ENCODE results near the gene GPR148.
"Not testable (repeated sequence)": the region's sequence is repeated elsewhere in the genome, so short reads cannot be mapped to it uniquely, and the experiment has no call there.

GPR148 gene, protein sequence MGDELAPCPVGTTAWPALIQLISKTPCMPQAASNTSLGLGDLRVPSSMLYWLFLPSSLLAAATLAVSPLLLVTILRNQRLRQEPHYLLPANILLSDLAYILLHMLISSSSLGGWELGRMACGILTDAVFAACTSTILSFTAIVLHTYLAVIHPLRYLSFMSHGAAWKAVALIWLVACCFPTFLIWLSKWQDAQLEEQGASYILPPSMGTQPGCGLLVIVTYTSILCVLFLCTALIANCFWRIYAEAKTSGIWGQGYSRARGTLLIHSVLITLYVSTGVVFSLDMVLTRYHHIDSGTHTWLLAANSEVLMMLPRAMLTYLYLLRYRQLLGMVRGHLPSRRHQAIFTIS

DNA sequence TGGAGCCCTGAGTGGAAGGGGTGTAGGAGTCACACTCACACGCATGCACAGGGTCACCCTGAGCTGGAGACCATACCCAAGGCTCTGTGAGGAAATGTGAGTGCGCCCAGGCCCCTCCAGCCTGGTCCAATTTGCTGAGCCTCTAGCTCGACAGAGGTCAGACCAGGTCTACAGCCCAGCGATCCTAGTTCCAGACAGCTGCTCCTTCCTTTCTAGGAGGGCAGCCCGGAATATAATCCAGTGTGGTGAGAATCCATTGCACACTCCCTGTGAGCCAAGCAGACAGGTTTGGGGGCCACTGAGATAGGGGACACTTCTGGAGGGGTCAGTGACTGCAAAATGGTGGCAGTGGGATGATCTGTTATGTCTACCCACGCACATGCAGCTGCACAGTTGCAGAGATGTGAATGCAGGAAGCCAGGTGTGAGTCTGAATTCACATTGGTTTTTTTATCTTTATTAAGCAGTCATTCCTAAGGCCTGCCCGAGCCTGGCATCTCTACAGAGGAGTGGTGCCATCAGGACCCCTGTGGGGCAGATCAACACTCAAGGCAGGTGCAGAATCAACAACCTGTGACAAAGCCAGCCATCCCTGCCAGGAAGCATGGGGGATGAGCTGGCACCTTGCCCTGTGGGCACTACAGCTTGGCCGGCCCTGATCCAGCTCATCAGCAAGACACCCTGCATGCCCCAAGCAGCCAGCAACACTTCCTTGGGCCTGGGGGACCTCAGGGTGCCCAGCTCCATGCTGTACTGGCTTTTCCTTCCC, at the start of gene GPR148:
TSS of gene GPR148 (plus strand) at position 522 of the 768 bp plus-strand sequence. CDS start at position 604, 82 bp downstream.
- no peak for DNase-seq

DNA sequence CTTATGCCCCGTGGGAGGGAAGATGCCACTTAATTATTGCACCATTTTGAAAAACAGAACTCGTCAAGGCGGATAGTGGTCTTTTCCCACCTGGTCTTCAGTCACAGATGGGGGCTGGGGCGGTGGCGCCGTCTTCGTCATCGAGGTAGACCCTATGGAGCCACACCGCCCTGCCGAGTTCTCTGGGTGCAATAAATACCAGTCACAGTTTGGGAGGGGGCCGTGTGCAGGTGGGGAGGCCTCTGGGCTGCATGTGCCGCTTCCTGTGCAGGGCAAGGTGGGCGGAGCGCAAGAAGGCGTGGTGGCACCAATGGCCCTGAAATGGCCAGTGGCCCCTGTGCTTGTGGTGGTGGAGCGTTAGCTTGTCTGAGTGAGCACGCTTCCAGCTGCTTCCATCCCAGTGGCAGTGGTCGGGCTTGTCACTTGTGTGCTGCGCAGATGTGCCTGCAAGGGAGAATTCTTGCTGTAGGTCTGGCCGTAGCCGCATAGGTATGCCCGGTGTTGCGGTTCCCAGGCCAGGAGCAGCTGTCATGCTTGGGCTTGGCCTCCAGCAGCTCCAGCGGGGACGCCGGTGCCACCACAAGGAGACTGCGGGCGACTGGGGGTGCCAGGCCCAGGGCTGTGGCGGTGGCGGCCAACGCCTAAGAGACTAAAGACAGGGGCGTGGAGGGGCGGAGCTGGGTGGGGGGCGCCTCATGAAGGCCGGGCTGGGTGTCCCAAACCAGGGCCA, 36.7 kb upstream of the GPR148 start:
- DNase-seq: not testable (repeated sequence)

DNA sequence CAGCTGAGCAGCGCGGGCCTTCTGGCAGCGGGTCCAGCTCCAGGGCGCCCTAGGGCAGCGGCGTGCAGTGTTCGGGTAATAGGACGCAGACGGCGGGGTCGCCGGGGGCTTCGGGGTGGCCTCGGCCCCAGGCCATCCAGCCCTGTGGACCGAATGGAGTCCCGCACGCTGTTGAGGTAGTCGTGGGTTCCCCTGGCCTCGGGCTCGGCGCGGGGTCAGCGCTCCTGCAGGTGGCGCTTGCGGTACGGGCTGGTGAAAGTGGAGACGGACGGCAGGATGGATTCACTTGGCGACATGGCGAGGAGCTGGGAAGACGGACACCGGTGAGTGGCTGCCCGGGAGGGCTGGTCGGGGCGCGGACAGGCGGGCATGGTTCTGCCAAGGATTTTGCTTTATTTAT, 35.4 kb upstream of the GPR148 start:
- peak; percentile 49 for DNase-seq

DNA sequence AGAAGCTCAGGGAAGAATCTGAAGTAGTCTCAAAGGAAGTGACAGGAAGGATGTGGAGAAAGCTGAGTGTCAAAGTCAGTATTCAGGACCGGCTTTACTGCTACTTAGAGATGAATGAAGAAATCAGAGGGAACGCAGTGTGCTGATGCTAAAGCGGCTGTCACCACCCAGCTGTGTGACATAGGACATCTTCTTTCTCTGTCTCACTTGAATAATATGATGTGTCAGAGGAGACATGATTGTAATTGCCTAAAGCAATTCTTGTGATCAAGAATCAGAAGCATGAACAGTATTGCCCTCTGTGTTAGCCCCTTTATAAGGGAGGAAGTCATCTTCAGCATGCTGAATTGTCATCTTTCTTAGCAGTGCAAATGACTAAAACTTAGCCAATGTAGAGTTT, 25.6 kb upstream of the GPR148 start:
- not testable (repeated sequence) for DNase-seq

DNA sequence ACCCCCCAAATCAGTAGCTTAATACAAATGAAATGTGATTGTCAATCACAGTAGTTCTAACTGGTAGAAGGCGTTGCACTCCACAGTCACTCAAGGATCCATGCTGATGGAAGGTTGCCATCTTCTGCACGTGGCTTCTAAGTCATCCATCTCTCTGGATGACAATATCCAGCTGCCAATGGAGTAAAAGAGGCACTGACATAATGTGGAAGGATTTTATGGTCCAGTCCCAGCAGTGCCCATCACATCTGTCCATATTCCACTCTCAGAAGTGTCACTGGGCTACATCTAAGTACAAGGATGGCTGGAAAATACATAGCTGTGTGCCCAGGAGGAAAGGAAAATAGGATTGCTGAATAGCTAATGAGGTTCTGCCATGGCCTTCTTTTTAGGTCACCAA, 14.1 kb upstream of the GPR148 start:
- DNase-seq: not testable (repeated sequence)

DNA sequence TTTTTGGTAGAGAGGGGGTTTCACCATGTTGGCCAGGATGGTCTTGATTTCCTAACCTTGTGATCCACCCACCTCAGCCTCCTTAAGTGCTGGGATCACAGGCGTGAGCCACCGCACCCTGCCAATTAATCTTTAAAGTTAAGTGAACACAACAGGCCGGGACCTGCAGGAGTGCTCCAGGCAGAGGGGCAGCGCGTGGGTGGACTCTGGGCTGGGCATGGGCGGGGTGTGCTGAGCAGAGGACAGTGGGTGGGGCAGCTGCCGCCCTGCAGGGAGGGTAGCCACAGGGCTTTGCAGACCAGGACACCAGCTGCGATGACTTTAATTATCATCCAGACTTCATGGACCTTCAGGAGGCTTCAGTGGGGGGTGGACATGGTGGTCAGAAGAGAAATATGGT, 8.8 kb upstream of the GPR148 start:
- DNase-seq: no peak

DNA sequence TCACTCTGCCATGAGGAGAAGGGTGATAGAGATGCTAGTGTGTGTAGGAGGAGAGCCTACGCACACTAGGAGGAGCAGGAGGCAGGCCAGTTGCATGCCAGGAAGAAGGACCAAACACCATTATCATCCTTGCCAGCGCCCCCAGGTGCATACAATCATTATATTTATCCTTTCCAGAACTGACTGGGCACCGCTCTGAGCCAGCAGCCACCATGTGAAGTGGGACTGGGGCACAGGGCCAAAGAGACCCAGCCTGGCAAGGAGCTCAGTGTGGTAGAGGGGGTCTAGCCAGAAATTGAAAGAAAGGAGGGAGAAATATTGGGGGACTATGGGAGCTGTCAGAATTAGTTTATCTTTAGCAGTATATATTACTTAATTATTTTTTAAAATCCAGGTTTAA, 8.3 kb upstream of the GPR148 start:
- DNase-seq: no peak

DNA sequence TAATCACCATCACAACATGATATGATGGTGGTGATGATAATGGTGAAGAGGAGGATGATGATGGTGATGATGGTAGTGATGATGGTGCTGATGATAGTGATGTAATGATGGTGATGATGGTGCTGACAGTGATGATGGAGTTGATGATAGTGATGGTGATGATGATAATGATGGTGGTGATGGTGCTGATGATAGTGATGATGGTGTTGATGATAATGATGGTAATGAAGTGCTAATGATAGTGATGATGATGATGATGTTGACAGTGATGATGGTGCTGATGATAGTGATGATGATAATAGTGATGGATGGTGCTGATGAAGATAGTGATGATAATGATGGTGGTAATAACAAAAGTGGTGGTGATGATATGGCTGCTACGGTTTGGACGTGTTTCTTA, 4.4 kb upstream of the GPR148 start:
- DNase-seq: no peak

DNA sequence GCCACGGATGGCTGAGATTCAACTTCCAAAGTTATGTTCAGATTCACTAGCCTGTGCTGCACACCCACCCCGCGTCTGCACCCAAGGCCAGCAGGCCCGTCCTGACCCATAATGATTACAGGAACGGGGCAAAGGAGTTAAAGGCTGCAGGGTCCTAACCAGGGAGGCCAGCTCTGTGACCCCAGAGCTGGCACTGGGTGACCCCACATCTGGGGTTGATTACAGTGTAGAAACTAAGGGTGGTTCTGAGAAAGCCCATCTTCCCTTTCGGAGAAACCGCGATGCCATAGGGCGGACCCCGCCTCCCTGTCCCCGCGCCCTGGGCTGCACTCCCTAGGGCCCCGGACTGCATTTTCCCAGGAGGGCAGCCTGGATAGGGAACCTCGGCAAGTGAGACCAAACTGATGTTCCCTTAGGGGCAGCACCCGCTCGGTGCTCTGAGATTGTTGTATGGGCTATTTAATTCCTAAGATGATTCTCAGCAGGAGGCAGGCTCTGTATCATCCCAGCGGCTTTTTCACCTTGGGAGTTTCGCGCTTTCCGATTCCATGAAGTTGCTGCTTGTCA, 2.2 kb upstream of the GPR148 start:
- DNase-seq: no peak

DNA sequence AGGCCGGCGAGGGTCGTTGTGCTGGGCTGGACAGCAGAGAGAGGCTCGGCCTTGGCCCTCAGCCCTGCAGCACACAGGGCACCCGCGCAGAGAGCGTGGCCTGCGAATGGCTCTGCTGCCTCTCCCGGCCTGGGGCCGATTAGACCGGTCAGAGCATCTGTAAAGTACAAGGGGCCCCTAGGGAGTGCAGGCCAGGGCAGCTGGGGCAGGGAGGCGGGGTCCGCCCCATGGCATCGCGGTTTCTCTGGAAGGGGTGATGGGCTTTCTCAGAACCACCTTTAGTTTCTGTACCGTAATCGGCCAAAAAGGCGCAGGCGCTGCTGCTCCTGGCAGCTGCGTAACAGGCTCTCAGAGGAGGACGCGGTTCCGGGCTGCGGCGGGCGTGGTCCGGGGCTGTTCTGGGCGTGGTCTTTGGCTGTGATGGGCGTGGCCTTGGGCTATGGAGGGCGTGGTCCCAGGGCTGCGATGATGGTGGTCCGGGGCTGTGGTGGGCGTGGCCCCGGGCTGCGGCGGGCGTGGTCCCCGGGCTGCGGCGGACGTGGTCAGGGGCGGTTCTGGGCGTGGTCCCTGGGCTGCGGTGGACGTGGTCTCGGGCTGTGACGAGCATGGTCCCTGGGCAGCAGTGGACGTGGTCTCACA, 1.5 kb upstream of the GPR148 start:
- peak; percentile 90 for DNase-seq

DNA sequence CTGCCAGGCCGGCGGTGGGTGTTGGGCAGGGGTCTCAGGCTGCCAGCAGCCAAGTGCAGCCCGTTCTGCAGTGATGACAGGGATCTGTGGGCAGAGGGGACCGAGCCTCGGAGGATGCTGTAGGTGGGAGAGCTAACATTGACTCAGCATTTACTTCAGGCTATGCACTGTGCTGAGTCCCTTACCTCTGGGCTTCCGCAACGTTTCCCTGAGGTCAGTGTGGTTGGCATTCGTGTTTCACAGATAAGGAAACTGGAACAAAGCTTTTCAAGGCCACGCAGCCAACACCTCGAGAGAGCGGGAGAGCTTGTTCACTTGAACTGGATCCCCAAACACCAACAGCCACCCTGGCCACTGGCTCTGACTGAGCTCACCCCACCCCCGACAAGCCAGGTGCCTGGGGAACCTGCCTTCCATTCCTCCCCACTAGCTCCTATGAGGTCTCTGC, 839 bp upstream of the GPR148 start:
- DNase-seq: peak; percentile 44

DNA sequence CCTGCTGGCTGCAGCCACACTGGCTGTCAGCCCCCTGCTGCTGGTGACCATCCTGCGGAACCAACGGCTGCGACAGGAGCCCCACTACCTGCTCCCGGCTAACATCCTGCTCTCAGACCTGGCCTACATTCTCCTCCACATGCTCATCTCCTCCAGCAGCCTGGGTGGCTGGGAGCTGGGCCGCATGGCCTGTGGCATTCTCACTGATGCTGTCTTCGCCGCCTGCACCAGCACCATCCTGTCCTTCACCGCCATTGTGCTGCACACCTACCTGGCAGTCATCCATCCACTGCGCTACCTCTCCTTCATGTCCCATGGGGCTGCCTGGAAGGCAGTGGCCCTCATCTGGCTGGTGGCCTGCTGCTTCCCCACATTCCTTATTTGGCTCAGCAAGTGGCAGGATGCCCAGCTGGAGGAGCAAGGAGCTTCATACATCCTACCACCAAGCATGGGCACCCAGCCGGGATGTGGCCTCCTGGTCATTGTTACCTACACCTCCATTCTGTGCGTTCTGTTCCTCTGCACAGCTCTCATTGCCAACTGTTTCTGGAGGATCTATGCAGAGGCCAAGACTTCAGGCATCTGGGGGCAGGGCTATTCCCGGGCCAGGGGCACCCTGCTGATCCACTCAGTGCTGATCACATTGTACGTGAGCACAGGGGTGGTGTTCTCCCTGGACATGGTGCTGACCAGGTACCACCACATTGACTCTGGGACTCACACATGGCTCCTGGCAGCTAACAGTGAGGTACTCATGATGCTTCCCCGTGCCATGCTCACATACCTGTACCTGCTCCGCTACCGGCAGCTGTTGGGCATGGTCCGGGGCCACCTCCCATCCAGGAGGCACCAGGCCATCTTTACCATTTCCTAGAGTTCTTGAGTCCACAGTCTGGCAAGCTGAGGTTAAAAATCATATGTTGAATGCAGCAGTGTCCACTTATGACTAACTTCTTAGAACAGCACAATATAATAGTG, 741 bp downstream of the GPR148 start:
- DNase-seq: no peak

DNA sequence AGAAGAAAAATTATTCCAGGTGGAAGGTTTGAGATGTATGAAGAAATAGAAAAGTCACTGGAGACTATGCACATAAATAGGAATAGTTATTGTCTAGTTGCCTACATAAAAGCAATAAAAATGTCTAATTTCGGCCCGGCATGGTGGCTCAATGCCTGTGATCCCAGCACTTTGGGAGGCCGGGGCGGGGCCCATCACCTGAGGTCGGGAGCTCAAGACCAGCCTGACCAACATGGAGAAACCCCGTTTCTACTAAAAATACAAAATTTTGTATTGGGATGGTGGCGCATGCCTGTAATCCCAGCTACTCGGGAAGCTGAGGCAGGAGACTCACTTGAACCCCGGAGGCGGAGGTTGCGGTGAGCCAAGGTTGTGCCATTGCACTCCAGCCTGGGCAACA, 3.4 kb downstream of the GPR148 start:
- not testable (repeated sequence) for DNase-seq

DNA sequence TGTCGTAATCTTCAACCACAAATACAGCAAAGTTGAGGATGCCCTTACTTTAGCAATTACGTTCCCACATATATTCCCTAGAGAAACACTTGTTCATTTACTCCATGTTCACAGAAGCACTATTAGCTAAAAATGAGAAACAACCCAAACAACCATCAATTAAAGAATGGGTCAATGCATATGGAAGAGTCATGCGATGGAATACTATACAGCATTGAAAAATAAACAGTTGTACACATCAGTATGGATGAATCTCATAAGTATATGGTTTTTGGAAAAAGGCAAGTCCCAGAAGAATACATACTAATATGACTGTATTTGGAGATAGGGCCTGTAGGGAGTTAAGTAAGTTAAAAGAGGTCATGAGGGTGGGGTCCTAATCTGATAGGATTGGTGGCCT, 6.3 kb downstream of the GPR148 start:
- no peak for DNase-seq

DNA sequence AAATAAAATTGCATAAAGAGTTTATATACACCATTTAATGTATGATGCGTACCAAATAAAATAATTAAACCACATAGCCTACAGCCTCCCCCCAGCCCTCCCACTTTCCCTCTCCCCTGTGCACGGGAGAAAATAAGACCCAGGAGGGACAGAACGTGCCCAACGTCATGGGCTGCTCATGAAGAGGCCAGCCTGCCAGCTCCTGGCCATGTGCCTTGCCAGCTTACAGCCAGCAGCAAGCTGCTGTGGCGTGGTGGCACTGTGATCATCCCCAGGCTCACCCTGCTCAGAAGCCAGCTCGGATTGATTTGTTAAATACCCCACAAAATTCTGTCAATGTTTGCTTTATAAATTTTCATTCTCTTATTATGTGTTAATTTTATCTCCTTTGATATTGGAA, 7.6 kb downstream of the GPR148 start:
- DNase-seq: no peak

DNA sequence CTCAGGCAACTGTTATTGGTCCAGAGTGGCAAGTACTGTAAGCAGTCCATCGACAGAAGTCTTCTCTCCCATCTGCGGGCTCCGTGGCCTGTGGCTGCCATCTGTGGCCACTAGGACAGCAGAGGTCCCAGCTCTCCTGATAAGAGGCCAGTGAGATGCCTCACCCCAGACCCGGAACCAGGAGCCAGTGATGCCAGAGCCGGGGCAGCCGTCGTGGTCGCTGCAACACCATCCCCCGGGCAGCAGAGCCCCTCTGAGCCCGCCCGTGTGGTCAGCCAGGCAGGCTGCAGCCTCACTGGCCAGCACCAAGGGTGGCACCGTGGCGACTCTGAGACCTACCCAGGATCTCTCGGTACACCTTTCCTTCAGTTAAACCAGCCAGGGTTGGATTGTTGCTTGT, 8.7 kb downstream of the GPR148 start:
- no peak for DNase-seq

DNA sequence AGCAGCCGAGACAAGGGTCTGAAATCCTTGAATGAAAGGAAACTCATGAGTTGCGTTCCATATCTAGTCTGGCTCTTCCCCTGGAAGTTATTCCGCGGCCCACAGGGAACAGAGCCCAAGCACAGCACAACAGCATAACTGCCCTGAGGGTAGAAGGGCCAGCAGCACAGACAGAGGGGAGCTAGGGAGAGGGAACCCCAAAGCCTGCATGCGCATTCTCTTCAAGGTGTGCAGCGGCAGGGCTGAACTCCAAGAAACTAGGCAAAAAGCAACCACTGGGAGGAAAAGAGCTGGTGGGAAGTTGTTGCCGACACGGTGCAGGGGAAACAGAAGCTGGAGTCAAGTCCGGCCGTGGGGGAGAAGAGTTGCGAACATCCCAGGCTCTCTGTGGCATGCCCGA, 11.8 kb downstream of the GPR148 start:
- DNase-seq: no peak

DNA sequence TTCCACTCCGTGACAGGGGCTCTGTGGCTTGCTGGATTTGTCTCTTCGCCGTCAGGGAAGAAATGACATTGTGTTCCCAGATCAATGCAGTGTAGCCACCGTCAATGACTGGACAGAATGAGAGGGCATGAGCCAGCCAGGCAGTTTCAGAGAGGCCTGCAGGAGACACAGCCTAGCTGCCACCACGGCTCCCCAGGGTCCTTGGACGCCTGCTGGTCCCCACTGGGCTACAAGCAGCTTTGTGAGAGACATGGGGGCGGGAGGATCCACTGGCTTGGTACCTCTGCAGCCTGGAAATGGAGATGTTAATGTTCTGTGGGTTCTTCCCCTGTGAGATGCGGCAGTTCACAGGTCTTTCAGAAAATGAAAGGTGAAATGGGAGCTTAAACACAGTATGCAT, 14.4 kb downstream of the GPR148 start:
- no peak for DNase-seq

DNA sequence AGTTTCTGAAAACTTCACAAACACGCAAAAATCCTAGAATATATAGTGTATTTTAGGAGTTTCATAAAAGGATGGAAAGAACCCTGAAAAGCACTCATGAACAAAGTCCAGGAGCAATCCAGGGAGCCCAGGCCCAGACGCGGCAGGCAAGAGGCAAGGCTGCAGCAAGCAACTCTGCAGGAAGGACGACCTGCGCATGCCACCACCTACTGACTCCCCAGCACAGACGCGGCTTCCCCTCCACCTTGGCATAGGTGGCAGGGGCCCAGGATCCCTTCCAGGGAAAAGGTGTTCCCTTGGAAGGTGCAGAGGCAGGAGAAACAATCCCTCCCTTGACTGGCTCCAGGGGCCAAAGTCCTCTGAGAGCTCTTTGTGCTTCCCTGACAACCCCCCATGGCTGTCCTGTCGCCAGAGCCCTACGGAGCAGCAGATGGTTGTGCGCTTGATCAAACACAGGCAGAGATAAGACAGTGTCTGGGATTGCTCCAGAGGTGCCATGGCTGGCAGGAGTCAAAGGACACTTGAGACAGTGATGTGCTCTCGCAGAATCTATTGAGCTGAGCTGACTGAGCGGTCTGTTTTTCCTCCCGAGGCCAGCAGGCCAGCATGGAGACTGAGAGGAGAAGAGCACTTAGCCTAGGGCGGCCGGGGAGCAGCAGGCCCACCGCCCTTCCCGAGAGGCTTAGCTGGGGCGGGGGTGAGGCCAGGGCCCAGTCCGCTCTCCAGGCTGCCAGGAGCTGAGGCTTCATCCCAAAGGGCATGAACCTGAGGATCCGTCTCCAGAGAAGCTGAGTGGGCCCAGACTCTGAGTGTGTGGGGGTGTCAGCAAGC, 15.6 kb downstream of the GPR148 start:
- DNase-seq: no peak

DNA sequence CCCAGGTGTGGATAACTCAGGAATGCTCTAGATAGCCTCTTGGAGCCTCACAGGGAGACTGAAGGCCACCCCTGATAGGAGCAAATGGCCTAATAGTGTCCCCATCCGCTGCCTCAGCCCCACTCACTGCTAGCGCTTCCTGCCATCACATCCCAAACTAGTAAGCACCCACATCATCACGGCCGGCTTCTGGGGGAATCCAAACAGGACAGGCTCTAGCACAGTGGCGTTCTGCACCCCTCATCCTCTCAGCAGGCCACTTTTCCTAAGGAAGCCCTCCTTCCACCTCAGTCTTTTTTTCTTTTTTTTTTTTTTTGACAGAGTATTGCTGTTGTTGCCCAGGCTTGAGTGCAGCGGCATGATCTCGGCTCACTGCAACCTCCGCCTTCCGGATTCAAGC, 20.2 kb downstream of the GPR148 start:
- no peak for DNase-seq

DNA sequence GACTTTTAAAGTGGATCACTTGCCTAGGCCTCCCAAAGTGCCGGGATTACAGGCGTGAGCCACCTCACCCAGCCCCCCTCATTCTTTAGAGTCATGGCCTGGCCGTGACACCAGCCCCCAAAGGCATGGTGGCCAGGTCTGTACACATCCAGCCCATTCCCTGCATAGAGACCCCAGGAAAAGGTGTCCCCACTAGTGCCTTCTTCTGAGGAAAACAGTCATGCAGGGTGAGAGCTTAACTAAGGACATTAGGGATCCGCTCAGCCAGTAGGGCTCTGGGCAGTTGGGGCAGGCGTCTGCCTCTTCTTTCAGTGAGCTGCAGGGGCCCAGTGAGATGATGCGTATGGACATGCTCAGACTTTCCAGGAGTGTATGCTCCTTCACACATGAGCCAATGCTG, 20.8 kb downstream of the GPR148 start:
- DNase-seq: no peak
